GM10266 (cell line): ENCODE results near the gene TRIM47.

Experiments
- DNase-seq: peaks from one replicate; pipeline ENCODE4 v3.0.0; 2012; ENCODE audit errors: extremely low spot score
- CTCF ChIP-seq: IDR thresholded peaks from 2 replicates; pipeline ENCODE4 v1.5.1; 2012; ENCODE audit warnings: mild to moderate bottlenecking, low read depth; ENCODE audit not compliant: control insufficient read depth, insufficient read depth; ENCODE audit errors: missing control alignments

TRIM47 gene

GRCh38 chr17:75922173-75922961 is 44.0 kb upstream of the TRIM47 start:
- TF ChIP-seq CTCF, result no peak
- DNase-seq, result no peak

- no peak for DNase-seq
These were observed 43.2 kb upstream of the TRIM47 start for GRCh38 chr17:75921596-75921995.

GRCh38 chr17:75920045-75920560 is 41.7 kb upstream of the TRIM47 start:
- DNase-seq, result no peak
- no peak for TF ChIP-seq CTCF

More at GRCh38 chr17:75921596-75921995, 43.2 kb upstream of the TRIM47 start:
- no peak for TF ChIP-seq CTCF

- TF ChIP-seq CTCF, result no peak
- DNase-seq, result no peak
These were observed 41.2 kb upstream of the TRIM47 start for GRCh38 chr17:75919611-75920010.

GRCh38 chr17:75917917-75918445 is 39.6 kb upstream of the TRIM47 start:
- DNase-seq, result no peak
- TF ChIP-seq CTCF, result no peak

- DNase-seq, result no peak
- TF ChIP-seq CTCF, result no peak
These were observed 38.9 kb upstream of the TRIM47 start for GRCh38 chr17:75917141-75917916.
